HG02938 (cell line): ENCODE measurements around the gene NSA2.

ENCODE experiments used
- ATAC-seq: cut with Tn5 transposase; IDR thresholded peaks from one replicate; pipeline ENCODE4 v1.9.1; 2021; ENCODE audit warnings: mild to moderate bottlenecking, moderate library complexity; ENCODE audit not compliant: unreplicated experiment

Gene NSA2

DNA sequence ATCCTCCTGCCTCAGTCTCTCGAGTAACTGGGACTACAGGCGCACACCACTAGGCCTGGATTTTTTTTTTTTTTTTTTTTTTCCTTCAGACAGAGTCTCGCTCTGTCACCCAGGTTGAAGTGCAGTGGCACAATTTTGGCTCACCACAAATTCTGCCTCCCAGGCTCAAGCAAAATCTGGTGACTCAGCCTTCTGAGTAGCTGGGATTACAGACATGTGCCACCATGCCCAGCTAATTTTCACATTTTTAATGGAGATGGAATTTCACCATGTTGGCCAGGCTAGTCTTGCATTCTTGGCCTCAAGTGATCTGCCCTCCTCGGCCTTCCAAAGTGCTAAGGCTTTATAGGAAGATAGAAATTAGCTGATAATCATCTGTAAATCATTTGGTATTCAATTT, 43.9 kb downstream of the NSA2 start:
- ATAC-seq, result no peak

DNA sequence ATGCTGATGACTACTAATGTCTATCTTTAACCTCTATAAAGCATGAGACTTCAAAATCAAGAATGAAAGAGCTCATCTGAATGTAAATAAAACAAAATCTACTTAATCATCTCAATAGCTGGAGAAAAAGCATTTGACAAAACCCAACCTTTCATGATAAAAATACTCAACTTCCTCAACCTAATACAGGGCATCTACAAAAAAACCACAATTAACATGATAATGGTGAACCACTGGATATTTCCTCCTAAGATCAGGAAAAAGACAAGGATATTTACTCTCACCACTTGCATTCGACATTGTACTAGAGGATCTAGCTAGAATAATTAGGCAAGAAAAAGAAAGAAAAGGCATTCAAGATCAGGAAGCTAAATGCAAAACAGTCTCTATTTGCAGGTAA, 49.8 kb downstream of the NSA2 start:
- no peak for ATAC-seq

DNA sequence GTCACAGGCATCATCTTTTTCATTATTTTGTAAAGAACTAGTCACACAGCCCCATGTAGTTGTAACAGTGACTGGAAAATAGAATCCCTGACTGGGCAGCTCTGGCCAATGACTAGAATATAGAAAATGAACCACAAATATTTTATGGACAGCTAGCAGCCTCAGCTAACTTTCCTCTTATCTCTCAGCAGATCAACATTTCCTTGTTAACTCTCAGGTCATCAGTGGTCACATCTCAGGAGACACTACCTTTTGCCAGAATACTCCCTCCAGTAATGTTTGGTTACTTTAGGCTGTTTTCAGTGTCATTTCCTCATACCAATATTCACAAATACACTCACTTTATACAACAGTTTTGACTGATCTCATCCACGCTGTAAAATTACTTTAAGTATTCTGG, 55.2 kb downstream of the NSA2 start:
- no peak for ATAC-seq

DNA sequence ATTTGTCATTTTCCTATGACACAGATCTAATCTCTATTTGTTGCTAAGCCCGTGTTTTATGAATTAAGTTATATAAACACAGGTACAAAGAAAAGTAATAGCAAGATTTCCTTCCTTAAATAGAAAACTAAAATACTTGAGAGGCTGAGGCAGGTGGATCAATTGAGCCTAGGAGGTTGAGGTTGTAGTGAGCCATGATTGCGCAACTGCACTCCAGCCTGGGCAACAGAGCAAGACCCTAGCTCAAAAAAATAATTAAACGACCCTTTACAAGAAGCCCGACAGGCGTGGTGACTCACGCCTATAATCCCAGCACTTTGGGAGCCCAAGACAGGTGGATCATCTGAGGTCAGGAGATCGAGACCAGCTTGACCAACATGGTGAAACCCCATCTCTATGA, 62.4 kb downstream of the NSA2 start:
- ATAC-seq, result no peak
